Measurements from ENCODE around the gene CBR1. TPM values are rescaled to one million over a fixed set of nuclear protein-coding genes. Genes with fewer than 3 reads are reported as not detected.

CBR1 gene
- total RNA-seq, 1 donor from 2014 or later, result 37.3 TPM

GRCh38 chr21:36120304-36120888 is 50.6 kb downstream of the CBR1 start:
- DNase-seq, result no peak

Other genes with a start within 250 kb of the CBR1 start
- gene SETD4, start 9.5 kb upstream of the CBR1 start, total RNA-seq, result 9.9 and 16.8 TPM in 2 replicates
- 5.8 and 6.8 TPM in 2 replicates for gene CBR3, start 65.1 kb downstream of the CBR1 start, total RNA-seq
- 5.1 and 11.1 TPM in 2 replicates for gene DOP1B, start 86.8 kb downstream of the CBR1 start, total RNA-seq

Measured in dermis blood vessel endothelial cell (primary cell).